DOHH2 (cell line): ENCODE data around the gene APBA2.

Source experiments
- H3F3A ChIP-seq: fragments of 200-600 bp; sonication (generic), shearing (Covaris generic); 2 replicates; pipeline ENCODE4 v1.6.0; 2016; ENCODE audit warnings: antibody characterized with exemption, mild to moderate bottlenecking; ENCODE audit not compliant: control insufficient read depth, insufficient read depth
- H3K27ac ChIP-seq: fragments of 200-600 bp; sonication (generic); 2 replicates; pipeline ENCODE4 v1.5.1; 2014; ENCODE audit warnings: low read depth, mild to moderate bottlenecking, low read length, moderate library complexity
- H3K27me3 ChIP-seq: fragments of 200-600 bp; sonication (generic); 2 replicates; pipeline ENCODE4 v1.6.1; 2014; ENCODE audit warnings: mild to moderate bottlenecking, low read length, mixed read lengths; ENCODE audit not compliant: control insufficient read depth
- H3K36me3 ChIP-seq: fragments of 200-600 bp; sonication (generic); 2 replicates; pipeline ENCODE4 v1.6.1; 2014; ENCODE audit warnings: mild to moderate bottlenecking, low read length, moderate library complexity, mixed read lengths; ENCODE audit not compliant: control insufficient read depth
- H3K4me1 ChIP-seq: fragments of 200-600 bp; sonication (generic); 2 replicates; pipeline ENCODE4 v1.6.1; 2014; ENCODE audit warnings: mild to moderate bottlenecking, low read length, mixed read lengths; ENCODE audit not compliant: control insufficient read depth
- H3K4me2 ChIP-seq: fragments of 200-600 bp; sonication (generic); 2 replicates; pipeline ENCODE4 v1.6.0; 2014; ENCODE audit warnings: mild to moderate bottlenecking, low read length, moderate library complexity
- H3K4me3 ChIP-seq: fragments of 200-600 bp; sonication (generic); 2 replicates; pipeline ENCODE4 v1.5.1; 2014; ENCODE audit warnings: mild to moderate bottlenecking, low read length, mixed read lengths
- H3K79me2 ChIP-seq: fragments of 200-600 bp; sonication (generic); 2 replicates; pipeline ENCODE4 v1.6.1; 2014; ENCODE audit warnings: mild to moderate bottlenecking, low read length, mixed read lengths; ENCODE audit not compliant: control insufficient read depth
- H3K9me2 ChIP-seq: fragments of 200-600 bp; sonication (generic); replicated peaks from 2 replicates; pipeline ENCODE4 v1.6.1; 2014; ENCODE audit warnings: mild to moderate bottlenecking, low read length, mixed read lengths; ENCODE audit not compliant: control insufficient read depth
- H3K9me3 ChIP-seq: fragments of 200-600 bp; sonication (generic); 2 replicates; pipeline ENCODE4 v1.6.1; 2014; ENCODE audit warnings: antibody characterized with exemption, low read length, mixed read lengths; ENCODE audit not compliant: control insufficient read depth, insufficient read depth
- H4K20me1 ChIP-seq: fragments of 200-600 bp; sonication (generic); 2 replicates; pipeline ENCODE4 v1.6.0; 2014; ENCODE audit warnings: low read depth, mild to moderate bottlenecking, antibody characterized with exemption, low read length, moderate library complexity; ENCODE audit not compliant: control insufficient read depth, insufficient read depth
- CTCF ChIP-seq: fragments of 200-600 bp; sonication (generic); IDR thresholded peaks from one replicate; pipeline ENCODE4 v1.5.1; 2014; ENCODE audit warnings: antibody characterized with exemption, mild to moderate bottlenecking, low read depth, low read length; ENCODE audit not compliant: poor library complexity, severe bottlenecking
- EZH2phosphoT487 ChIP-seq: fragments of 200-600 bp; sonication (generic); IDR thresholded peaks from 2 replicates; pipeline ENCODE4 v1.6.1; 2017; ENCODE audit warnings: borderline replicate concordance, mild to moderate bottlenecking, antibody characterized with exemption, low read length, moderate library complexity, mixed read lengths

Gene APBA2

GRCh38 chr15:28920781-28921331, 35.1 kb downstream of the APBA2 start:
- Histone ChIP-seq H3F3A (no peaks in the 10 kb centered on the region), H3K36me3 (no peaks in the 10 kb centered on the region), H4K20me1 (no peaks in the 10 kb centered on the region), H3K4me3 (no peak overlapping the region), H3K4me1 (no peaks in the 10 kb centered on the region), H3K9me3 (no peaks in the 10 kb centered on the region), H3K79me2 (no peaks in the 10 kb centered on the region), H3K9me2 (no peaks in the 10 kb centered on the region), H3K27ac (no peak overlapping the region), H3K4me2 (no peak overlapping the region), H3K27me3 (no peaks in the 10 kb centered on the region; the same call in 1 of the 2 replicates)
- TF ChIP-seq EZH2phosphoT487 (no peak), CTCF (no peak)

GRCh38 chr15:28921336-28921735, 35.6 kb downstream of the APBA2 start:
- no peaks in the 10 kb centered on the region for H3F3A ChIP-seq
- H3K79me2 ChIP-seq: no peaks in the 10 kb centered on the region
- no peak overlapping the region for H3K27ac ChIP-seq
- no peaks in the 10 kb centered on the region for H4K20me1 ChIP-seq
- no peak for TF ChIP-seq EZH2phosphoT487
- TF ChIP-seq CTCF: no peak
- H3K9me3 ChIP-seq: no peaks in the 10 kb centered on the region
- no peaks in the 10 kb centered on the region for H3K36me3 ChIP-seq
- H3K4me2 ChIP-seq: no peak overlapping the region
- no peaks in the 10 kb centered on the region; the same call in 1 of the 2 replicates for H3K27me3 ChIP-seq
- no peaks in the 10 kb centered on the region for H3K9me2 ChIP-seq
- no peak overlapping the region for H3K4me3 ChIP-seq
- no peaks in the 10 kb centered on the region for H3K4me1 ChIP-seq

GRCh38 chr15:28921919-28922706, 36.3 kb downstream of the APBA2 start:
- Histone ChIP-seq H3F3A (no peaks in the 10 kb centered on the region), H3K4me1 (no peaks in the 10 kb centered on the region), H3K4me3 (no peak overlapping the region), H3K27me3 (no peaks in the 10 kb centered on the region; the same call in 1 of the 2 replicates), H3K79me2 (no peaks in the 10 kb centered on the region), H3K27ac (no peak overlapping the region), H4K20me1 (no peaks in the 10 kb centered on the region), H3K4me2 (no peak overlapping the region), H3K9me3 (no peaks in the 10 kb centered on the region), H3K36me3 (no peaks in the 10 kb centered on the region), H3K9me2 (no peaks in the 10 kb centered on the region)
- TF ChIP-seq EZH2phosphoT487: no peak

GRCh38 chr15:28922707-28923012, 36.9 kb downstream of the APBA2 start:
- Histone ChIP-seq H3K4me1 (no peaks in the 10 kb centered on the region), H3K9me2 (no peaks in the 10 kb centered on the region), H3K79me2 (no peaks in the 10 kb centered on the region), H3K4me2 (no peak overlapping the region), H3F3A (no peaks in the 10 kb centered on the region), H3K4me3 (no peak overlapping the region), H4K20me1 (no peaks in the 10 kb centered on the region), H3K36me3 (no peaks in the 10 kb centered on the region), H3K27me3 (no peaks in the 10 kb centered on the region; the same call in 1 of the 2 replicates), H3K9me3 (no peaks in the 10 kb centered on the region), H3K27ac (no peak overlapping the region)
- TF ChIP-seq EZH2phosphoT487: no peak
- TF ChIP-seq CTCF: no peak
